Activated CD8-positive, alpha-beta memory T cell treated with anti-CD3 and anti-CD28 coated beads, Interleukin-2, amount 50 U/mL, for 4 hours (primary cell): ENCODE data around the gene ITFG2.
"Not testable (repeated sequence)": the region's sequence is repeated elsewhere in the genome, so short reads cannot be mapped to it uniquely, and the experiment has no call there.

ENCODE experiments used
- DNase-seq: peaks from one replicate; pipeline ENCODE4 v3.0.0-alpha.2; 2020

The ITFG2 gene

DNA sequence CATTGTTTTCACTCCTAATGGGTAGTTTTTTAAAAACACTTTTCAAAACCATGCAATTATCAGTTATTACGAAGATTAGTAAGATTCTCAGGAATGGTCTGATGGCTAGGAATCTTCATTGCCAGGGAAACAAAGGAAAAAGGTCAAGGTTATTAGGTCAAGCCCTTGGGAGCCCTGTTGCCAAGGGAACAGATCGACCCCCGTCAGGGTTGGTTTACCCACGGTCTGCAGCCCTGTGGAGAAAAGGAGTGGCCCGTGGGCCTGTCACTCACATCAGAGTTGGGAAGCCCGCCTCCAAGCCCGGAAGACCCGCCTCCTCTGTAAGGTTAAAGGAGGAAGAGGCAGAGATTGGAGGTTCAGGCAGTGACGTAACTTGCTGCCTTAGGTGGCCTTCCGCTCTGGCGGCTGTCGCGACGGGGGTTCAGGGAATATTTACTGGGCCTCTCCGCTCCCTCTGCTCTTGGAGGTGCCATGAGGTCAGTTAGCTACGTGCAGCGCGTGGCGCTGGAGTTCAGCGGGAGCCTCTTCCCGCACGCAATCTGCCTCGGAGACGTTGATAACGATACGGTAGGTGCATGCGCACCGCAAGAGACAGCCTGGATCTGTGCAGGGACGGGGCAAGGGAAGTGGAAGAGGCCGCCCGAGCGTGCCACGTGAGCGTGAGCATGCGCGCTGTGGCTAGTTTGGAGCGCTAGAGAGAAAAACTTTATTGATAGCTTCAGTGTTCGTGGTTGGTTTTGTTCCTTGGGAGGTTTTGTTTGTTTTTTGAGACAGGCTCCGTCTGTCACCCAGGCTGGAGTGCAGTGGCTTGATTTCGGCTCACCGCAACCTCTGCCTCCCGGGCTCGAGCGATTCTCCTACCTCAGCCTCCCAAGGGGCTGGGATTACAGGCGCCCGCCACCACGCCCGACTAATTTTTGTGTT is at the start of gene ITFG2:
TSS of gene ITFG2 (plus strand) at position 379 of the 924 bp plus-strand sequence. CDS start at position 472, 93 bp downstream.
- DNase-seq, result peak; percentile 95

DNA sequence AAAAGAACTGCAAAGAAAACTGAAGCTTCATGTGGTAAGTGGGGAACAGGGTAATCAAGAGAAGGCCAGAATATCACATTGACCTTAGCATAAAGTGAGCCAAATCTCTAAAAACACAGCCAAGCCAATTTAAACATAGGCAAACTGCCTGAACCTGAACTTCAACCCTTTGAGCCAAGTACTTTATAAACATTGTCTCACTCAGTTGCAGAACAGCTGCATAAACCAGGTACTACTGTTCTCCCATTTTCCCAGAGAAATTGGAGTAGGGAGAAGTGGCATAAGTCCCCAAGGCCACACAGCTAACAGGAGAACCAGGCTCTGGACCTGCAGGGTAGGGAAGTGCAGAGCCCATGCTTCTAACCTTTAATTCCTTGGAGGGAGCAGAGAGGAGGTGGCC is 48.1 kb upstream of the ITFG2 start:
- no peak for DNase-seq

DNA sequence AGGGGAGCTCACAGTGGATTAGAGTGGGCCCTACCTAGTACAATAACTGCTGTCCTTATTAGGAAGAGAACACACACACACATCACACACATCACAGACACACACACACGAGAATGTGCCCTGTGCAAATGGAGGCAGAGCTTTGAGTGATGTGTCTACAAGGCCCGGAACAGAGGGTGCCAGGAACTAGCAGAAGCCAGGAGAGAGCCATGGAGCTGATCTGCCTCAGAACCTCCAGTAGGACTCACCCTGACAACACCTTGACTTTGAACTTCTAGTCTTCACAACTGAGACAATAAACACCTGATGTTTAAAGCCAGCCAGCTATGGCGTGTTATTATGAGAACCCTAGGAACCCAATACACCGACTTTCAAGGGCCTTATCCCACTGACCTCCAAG is 47.4 kb upstream of the ITFG2 start:
- no peak for DNase-seq

DNA sequence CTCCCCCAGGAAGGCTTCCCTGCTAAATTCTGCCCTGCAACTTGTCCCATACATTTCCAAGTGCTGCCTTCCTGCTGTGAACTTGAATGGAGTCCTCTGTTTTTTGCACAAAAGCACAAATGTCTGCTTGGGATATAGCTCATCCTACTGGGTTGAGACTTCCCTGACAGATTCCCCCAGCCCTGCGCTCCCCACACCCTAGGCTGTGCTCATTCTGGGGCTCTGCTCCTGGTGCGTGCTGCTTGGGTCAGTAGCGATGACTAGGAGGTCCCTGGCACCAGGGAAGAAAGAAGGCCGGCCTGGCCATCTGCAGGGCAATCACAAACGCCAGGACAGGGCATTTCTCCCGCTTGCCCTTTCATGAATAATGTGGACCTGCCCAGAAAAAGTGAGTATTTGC is 46.9 kb upstream of the ITFG2 start:
- no peak for DNase-seq

DNA sequence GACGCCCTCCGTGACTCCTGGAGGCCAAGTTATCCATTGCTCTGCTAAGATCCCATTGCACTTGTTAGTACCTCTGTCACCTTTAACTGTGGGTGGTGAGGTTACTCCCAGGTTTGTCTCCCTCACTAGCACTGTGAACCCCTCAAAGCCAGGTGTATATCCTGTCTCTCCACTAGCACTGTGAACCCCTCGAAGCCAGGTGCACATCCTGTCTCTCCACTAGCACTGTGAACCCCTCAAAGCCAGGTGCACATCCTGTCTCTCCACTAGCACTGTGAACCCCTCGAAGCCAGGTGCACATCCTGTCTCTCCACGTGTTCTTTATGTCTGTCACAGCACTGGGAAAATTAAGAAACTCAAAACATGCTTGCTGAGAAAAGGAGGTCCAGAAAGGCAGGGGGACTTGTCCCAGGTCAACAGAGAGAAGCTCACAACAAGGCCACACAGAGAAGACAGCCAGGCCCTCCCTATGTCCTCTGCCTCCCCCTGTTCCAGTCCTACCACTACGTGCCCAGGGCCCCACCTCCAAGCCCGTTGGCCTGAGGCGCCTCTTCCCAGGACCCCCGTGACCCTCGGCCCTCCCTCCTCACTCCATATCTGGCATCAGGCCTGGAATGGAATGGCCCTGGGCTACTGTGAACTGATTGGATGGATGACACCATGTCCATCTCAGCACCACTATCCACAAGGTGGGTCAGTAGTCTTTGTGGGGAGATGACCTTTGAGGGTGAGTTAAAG is 44.1 kb upstream of the ITFG2 start:
- no peak for DNase-seq

DNA sequence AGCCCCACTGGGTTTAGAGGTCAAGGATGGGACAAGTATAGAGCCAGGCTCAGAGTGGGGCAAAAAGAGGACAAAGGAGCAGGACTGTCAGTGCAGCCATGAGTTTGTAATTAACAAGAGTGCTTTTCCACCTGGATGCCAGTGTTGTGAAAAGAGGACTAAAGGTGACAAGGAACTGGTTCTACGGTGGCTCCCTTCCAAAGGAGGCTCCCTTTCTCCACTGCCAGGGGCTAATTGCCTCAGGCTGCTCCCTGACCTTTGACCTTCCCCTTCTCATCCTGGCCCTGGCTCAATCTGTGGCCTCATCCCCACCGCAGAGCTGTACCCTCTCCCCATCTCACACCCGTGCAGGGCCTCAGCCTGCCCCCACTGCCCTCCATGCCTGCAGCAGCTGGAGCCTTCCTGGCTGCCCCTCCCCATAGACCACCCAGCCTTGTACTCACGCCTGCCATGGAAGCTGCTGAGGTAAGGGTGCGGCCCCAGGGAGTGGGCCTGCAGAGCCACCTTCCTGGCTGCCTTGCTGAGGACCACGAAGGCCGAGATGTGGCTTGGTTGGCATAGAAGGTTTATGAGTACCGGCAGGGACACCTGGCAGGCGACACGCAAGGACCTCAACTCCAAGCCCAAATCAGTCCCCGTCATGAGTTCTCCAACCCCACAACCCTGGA is 42.5 kb upstream of the ITFG2 start:
- no peak for DNase-seq

DNA sequence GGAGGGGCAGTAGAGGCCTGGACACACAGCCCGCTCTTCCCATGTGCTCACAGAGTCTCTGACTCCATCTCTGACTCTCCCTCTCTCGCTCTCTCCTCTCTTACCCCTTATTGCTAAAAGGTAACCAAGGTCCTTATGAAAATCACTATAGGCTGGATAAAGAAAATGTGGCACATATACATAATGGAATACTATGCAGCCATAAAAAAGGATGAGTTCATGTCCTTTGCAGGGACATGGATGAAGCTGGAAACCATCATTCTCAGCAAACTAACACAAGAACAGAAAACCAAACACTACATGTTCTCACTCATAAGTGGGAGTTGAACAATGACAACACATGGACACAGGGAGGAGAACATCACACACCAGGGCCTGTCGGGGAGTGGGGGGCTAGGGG is 41.9 kb upstream of the ITFG2 start:
- DNase-seq, result not testable (repeated sequence)

DNA sequence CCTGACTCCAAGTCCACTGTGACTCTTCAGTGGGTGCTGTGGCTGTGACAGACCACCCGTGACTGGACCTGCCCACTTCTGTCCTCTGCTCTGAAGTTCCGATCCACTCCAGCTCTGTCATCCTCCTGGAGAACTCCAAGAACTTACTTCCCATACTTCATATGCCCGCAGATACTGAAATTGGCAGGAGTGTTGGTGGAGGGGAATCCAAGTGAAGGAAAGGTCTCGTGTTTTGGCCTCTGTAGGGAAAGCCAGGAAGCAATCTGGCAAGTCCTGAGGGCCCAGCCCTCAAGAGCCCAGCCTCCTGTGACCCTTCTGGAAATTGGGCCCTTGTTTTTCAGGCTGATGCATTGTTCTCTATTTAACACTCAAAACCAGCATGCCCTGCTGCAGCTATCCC is 40.1 kb upstream of the ITFG2 start:
- no peak for DNase-seq

DNA sequence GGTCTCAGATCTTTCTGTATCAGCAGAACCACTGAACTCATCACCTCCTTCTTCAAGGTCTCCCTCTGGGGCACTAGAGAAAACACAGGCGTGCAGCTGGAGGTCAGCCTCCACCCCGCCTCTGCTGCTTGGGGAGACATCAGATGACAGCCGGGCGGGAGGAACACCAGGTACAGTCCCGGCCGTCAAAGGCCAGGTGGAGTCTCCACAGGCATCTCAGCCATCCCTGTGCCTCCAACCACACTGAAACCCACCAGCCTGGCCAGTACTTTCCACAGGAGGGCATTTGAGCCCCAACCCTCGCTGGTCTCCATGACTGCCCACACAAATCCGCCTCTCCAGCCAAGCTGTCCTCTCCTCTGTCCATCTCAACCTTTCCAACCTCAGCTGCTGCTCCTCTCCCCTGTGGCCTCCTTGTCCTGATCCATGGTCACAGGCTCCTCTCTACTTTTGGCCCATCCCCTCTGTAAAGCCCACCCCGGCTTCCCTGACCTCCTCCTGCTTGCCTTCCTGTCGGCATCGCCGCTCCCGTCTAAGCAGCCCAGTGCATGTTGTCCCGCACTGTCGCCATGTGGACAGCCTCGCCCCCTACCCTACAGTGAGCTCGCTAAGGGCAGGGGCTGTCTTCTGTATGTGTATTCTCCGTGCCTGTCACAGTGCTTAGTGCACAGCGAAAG is 39.1 kb upstream of the ITFG2 start:
- DNase-seq, result no peak

DNA sequence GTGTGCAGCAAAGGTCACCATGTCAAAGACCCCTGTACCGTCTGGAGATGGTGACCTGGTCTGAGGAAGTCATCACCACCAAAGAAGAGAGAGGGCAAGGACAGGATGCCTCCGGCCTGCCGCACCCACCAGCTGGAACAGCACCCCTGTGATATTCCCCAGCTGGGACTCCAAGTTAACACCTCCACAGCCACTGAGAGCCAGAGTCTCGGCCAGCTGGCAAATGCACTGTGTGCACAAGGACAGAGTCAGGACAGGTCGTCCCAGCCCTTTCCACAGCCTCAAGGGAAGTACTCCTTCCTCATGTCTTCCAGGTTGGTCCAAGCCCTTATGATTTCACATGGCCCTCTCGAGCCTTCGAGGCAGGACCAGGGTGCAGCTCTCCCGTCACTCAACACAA is 37.0 kb upstream of the ITFG2 start:
- DNase-seq, result no peak

DNA sequence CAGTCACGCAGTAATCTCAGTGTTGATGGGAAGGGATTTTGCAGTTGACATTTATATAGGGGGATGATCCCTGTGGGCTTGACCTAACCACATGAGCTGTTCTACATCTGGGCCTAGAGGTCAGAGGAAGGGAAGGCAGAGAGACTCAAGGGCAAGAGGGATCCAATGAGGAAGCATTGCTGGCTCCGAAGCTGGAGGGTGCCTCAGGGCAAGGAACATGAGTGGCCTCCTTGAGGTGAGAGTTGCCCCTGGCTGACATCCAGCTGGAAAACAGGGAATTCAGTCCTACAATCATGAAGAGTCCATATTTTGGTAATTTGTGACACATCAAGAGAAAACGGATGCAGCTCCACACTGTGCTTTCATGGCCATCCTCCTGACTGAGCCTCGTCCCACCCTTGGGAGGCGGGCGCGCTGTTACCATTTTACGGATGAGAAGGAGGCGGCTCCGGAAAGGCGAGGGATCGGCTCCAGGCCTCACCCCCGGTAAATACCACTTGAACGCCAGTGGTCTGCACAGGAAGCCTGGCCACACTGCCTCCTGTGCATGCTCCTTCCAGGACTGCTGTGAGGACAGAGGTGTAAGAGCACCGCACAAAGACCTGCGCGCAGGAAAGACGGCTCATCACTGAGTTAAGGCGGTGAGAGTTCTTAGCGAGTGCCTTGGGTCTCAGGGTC is 36.2 kb upstream of the ITFG2 start:
- no peak for DNase-seq

DNA sequence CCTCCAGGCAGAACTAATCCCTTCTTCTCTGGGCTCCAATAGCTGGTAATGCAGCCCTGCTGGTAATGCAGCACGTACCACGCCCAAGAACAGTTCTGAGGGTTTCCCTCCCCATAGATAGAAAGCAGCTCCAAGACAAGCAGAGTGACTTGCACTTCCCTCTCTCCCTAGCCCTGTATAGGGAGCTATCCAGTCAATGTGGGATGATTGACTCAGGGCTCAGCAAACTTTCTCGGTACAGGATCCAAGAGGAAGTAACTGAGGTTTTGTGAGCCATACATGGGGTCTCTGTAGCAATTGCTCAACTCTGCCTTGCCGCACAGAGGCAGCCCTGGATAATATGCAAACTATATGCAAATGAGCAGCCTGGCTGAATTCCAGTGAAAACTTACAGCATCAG is 33.2 kb upstream of the ITFG2 start:
- DNase-seq, result no peak

DNA sequence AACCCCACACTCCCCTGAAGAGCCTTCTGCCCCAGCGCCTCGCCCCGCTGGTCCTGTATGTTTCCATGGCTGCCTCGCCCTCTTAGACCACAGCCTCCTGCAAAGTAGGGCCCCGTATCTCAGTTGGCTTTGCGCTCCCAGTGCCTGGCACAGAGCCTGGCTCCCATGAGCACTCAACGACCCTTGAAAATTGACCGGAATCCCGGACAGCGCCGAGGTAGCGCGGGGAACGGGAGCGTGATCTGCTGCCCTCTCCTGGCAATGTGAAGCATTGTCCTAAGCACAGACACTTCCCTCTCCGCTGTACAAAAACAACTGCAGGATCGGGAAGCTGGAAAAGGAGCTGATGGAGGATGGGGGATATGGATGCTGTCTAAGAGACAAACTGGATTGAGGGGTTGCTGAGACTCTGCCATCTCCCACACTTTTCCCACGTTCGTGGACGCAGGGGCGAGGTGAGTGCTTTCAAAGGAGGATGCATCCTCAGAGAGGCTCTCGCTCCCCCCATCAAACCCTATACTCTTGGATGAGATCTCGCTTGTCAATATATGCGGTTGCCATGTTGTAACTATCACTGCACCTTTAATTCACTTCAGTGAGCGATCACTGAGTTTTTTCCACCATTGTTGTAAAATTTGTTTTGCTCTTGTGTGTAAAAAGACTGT is 28.4 kb upstream of the ITFG2 start:
- DNase-seq, result peak; percentile 53

DNA sequence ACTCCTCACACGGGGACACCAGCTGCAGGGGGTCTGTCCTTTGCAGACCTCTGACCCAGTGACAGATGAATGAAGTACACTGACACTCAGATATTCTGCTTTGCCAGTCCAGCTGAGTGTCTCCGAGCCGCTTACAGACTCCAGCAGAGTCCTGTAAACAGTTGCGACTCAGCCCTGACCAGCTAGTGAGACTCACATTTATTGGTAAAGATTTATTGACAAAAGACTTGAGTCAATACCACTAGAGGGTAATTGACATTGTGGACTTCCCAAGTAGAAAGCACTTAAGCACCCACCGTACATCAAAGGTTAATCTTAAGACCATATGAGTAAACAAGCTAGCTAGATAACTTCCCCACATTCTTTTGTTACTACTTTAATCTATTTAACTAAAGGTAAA is 27.5 kb upstream of the ITFG2 start:
- no peak for DNase-seq

DNA sequence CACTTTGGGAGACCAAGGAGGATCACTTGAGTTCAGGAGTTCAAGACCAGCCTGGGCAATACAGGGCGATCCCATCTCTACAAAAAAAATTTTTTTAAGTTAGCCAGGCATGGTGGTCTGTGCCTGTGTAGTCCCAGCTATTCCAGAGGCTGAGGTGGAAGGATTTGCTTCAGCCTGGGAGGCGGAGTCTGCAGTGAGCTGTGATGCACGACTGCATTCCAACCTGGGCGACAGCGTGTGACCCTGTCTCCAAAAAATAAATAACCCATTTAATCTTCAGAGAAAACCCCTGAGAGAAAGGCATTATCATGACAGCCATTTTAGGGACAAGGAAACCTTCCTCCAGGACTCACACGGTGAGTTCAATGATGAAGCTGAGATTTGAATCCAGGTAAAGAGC is 21.4 kb upstream of the ITFG2 start:
- DNase-seq, result no peak

DNA sequence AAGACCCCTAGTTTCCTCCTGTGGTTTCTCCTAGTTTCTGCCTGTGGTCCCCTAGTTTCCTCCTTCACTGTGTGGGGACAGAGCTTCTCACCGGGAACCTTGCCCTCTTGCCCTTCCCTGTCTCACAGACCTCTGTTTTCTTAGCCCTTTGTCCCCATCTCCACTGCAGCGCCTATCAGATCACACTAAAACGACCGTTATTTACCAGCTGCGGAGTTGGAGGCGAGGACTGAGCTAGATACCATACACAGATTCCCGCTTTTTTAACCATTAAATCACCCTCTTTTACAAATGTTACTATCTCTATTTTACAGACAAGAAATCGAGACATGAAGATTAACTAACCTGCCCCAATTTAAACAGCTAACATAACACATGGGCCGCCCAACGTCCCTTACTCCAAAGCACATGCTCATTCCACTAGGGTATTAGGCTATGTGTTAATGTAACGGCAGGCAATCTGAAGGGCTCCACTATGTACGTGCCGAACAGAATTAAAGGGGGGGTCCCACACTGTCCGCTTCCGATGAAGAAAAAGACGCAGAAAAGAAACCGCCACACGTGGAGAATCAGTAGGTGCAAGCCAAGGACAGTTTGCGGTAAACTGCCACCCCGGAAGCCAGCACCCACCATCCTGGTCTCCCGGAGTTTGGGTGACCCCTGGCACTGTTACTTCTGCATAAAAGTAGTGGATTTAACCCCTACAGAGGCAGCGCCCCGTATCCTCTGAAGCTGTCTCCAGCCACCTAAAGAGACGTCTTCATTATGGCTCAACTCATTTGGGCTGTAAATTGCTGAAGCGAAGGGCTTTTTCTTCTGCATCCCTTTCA is 19.6 kb upstream of the ITFG2 start:
- DNase-seq, result no peak

DNA sequence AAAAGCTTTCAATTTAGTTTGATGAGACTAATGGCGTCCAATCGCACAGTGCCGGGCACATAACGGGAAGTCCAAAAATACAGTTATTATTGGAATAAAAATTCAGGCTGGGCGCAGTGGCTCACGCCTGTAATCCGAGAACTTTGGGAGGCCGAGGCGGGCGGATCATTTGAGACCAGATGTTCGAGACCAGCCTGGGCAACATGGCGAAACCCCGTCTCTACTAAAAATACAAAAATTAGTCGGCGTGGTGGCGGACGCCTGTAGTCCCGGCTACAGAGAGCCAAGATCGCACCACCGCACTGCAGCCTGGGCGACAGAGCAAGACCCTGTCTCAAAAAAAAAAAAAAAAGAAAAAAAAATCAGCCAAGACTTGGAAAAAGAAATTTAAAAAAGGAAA is 18.9 kb upstream of the ITFG2 start:
- DNase-seq, result no peak

DNA sequence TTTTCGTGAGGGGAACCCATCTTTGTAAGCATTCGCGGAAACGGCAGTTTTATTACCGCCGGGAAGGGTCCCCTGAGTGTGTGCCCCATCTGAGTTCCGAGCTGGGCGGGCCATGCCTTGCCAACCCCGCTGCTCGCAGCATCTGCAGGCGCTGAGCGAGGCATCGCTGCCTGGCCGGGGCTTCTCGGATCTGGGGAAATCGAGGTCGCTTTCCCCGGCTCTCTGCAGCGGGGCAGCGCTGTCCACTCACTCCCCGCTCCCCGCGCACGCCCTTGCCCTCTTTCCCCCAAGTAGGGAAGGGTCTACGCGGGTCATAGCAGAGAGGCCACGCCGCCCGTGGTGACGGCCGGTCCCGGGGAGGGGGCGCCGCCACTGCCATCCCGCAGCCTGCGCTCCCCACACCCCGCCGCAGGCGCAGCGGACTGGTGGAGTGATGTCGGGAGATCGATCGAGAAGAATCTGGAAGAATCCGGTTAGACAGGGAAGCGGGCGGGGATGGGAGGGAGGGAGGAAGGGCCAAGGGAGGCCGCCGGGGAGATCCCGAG is 18.2 kb upstream of the ITFG2 start:
- peak; percentile 34 for DNase-seq

DNA sequence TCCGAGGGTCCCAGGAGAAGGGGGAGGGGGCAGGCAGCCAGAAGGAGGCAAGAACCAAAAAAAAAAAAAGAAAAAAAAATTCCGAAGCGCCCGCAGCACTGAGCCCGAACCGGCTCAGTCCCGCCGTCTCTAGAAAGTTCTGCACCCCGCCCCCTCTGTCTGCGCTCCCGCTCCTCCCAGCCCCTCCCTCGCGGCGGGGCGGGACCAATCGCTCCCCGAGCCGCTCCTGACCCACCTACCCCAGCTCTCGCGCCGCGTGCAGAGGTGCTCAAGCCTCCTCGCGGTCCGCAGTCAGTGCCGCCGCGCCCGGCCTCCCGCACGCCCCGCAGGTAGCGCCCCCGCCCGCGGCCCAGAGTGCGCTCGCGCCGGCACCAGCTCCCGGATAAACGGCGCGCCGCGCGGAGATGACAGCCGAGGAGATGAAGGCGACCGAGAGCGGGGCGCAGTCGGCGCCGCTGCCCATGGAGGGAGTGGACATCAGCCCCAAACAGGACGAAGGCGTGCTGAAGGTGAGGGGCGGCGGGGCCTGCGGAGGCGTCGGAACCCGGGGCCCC is 17.7 kb upstream of the ITFG2 start, which contains the start of gene FKBP4:
TSS of gene FKBP4 (plus strand) at position 235 of the 554 bp plus-strand sequence. CDS start at position 405, 170 bp downstream.
- DNase-seq, result peak; percentile 90
